B cell (primary cell): ENCODE data around the gene CAMK2D.

Experiments used
- CTCF ChIP-seq: fragments of 200-600 bp; IDR thresholded peaks from one replicate; pipeline ENCODE4 v1.8.0; 2022; ENCODE audit warnings: antibody characterized with exemption, mild to moderate bottlenecking
- EZH2 ChIP-seq: IDR thresholded peaks from 2 replicates; pipeline ENCODE4 v1.6.1; 2012; ENCODE audit warnings: borderline replicate concordance, low read depth, mild to moderate bottlenecking, moderate library complexity, low read length; ENCODE audit not compliant: insufficient read depth, poor library complexity, severe bottlenecking

- no peak for TF ChIP-seq CTCF
- no peak for TF ChIP-seq EZH2
These were observed 124.7 kb downstream of the CAMK2D start for GRCh38 chr4:113636877-113637276.
